ENCODE results near the gene IFI35.
"Not testable (repeated sequence)": the region's sequence is repeated elsewhere in the genome, so short reads cannot be mapped to it uniquely, and the experiment has no call there.

IFI35 gene

DNA sequence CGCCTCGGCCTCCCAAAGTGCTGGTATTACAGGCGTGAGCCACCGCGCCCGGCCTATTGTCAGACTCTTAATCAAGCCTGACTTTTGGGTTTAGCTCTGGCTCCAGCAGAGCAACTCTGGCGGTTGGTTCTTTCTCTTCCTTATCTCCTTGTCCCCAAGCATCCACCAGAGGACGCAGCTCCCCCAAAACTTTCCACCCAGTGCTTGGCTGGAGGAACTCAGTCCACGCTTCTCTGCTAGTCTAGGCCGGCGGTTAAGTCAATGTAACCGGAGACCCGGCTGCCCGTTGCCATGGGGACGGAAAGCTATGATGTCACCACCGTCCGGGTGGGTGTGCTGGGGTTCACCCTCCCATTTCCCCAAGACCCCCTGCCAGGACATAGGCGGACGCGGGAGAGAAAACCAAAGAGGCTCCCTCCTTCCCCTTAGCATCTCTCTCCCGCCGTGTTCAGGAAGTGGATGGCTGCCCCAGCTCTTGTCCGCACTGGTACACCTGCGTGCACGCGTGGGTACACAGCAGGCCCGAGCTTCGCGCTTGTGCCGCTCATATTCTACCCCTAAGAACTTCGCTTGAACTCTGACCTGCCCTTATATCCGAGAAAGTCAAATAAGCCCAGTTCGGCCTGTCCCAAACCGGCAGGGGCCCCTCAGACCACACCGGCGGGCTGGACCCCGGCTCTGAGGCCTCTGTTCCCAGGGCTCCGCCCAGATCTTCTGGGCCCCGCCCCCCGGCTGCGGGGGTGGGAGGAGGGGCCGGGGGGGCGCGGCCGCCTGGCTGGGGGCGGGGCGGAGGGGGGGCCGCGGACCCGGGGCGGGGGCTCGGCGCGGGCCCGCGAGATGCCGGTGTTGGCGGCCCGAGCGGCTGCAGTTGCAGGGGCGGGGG, 18.1 kb downstream of the IFI35 start, which contains the start of gene RND2:
Gene RND2, plus strand, starts transcription at position 825 of the 883 bp plus-strand sequence. CDS start 117 bp downstream, outside the sequence.
- DNase-seq = peak; percentile 77 to 87

DNA sequence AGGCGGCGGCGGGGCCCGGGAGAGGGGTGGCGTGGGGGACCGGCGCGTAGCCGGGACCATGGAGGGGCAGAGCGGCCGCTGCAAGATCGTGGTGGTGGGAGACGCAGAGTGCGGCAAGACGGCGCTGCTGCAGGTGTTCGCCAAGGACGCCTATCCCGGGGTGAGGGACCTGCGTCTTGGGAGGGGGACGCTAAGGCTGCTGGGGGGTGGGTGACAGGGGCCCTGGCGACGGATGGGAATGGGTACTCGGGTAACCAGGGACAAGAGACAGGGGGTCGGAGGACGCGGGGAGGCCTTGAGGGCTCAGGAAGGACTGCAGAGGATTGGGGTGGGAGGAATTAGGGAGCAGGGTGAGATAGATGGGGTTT, 18.7 kb downstream of the IFI35 start:
- DNase-seq = no peak

DNA sequence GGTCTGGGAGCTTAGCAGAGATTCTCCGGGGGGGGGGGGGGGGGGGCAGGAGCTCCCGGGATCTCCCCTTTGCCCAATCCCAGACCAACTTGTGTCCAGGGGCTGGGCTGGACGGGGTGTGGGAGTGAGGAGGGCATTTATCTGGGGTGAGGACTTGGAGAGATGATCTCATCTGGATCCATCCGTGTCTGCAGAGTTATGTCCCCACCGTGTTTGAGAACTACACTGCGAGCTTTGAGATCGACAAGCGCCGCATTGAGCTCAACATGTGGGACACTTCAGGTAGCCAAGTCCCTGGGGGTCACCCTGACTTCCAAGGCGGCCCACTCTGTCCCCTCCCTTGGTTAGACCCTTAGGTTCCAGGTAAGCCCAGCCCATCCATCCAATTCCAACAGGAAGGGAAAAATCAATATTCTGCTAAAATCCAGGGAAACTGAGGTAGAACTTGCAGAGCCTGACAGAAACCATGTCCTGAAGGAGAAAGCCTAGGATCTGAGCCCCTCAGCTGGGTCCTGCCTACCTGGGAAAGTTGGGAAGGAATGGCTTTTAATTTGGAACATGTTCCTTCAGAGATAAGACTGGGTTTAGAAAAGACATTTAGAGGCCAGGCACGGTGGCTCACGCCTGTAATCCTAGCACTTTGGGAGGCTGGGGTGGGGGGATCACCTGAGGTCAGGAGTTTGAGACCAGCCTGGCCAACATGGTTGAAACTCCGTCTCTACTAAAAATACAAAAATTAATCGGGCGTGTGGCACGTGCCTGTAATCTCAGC, 19.4 kb downstream of the IFI35 start:
- DNase-seq = no peak

DNA sequence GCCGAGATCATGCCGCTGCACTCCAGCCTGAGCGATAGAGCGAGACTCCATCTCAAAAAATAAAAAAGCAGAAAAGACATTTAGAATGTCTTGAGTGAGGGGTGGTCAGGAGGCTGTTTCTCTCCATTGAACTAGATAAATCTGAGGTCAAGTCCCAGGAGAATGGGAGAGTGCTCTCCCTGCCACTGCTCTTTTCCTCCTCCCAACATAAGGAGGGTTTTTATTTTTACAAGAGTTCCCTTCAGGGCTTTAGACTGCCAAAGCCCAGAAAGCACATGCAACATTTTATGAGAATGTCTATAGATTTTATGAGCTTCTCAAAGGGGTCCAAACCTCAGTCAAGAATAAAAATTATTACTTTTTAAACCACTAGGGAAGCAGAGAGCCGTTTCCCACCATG, 20.0 kb downstream of the IFI35 start:
- DNase-seq = no peak

DNA sequence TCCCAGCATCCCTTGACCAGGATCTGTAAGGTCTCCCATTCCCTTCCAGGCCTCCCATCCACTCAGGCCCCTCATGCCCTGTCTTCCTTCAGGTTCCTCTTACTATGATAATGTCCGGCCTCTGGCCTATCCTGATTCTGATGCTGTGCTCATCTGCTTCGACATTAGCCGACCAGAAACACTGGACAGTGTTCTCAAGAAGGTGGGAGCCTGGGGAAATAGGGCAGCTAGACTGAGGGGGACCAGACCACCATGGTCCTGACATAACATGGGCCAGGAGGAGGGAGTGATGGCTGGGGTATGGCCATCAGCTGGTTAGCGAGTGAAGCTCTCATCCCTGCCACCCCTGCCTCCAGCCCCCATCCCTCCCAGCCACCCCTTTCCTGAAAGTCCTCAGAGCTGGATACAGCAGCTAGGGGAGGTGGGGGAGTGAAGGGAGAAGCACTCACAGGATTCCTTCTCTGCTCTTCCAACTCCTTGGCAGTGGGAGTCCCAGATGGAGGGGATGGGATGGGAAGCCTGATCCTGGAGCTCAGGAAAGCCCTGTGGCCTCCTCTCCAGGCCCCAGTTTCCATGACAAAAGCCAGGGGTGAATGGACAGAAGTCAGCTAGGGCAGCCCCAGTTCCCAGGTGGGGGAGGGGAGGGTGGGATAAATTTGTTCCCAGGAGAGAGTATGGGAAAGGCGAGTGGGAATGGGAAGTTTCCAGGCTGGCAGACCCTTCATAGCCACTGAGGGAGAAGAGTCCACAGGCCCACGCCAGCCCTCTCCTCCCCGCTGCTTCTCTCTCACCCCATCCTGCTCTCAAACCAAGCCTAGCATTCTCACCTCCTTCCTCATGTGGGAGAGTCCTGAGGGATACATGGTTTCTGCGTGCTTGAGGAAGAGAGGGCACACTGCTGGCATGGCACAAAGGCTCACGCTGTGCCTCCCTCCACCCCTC, 20.8 kb downstream of the IFI35 start:
- DNase-seq = no peak

DNA sequence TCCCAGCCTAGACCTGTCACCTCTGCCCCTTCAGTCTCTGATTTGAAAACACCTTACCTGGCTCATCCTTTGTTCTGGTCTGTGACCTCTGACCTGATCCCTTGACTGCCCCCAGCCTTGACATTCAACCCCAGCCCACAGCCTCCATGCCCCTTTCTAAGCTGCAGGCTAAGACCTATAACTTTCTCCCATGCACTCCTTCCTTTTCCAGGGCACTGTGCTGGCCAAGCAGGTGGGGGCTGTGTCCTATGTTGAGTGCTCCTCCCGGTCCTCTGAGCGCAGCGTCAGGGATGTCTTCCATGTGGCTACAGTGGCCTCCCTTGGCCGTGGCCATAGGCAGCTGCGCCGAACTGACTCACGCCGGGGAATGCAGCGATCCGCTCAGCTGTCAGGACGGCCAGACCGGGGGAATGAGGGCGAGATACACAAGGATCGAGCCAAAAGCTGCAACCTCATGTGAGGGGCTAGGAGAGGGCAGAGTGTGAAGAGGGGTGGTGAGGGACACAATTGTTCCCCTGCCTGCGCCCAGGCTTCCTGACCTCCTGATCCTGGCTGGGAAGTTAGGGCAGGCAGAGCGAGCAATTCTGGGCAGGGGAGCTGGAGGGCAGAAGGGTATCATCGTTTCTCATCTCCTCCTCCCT, 21.8 kb downstream of the IFI35 start:
- no peak for DNase-seq

DNA sequence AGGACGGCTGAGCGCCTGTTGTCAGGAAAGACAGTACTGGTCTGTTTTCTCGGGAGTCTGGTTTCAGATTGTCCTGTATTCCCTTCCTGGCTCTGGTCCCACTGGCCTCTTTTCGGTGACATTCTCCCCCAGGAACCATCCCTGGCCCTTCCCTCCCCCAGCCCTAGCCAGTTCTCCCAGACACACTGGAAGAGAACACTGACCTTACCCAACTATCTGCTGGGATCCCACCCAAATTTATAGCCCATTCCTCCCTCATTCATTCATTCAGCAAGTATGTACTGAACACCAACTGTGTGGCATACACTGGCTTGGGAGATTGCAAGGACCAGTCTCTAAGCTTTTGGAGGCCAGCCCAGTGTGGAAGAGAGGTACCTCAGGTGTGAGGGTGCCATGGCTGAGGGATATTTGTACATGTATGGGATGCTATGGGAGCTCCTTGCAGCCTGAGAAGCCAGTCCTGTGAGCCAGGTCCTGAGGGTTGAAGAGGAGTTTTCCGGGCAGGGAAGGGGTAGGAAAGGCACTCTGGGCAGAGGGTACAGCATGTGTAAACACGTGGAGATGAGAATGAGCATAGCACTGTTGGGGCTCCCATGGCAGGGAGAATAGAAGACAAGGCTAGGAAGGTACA, 23.7 kb downstream of the IFI35 start:
- DNase-seq = no peak

DNA sequence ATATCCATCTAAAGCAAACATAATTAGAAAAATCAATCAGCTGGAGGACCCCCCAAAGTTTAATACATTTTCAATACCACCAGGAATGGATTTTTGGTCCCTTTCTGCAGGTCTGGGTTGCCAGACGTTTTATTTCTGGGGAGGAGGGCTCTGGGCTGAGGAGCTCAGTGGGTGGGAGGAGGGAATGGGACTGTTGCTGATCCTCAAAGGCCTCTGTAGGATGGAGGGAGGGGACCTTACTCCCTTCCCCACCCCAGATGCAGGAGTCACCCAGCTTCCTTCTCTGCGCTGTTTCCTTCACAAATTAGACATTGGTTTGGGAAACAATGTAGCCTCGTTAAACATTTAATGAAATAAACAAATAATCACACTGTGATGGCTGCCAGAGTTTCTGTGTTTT, 25.1 kb downstream of the IFI35 start:
- DNase-seq = no peak

DNA sequence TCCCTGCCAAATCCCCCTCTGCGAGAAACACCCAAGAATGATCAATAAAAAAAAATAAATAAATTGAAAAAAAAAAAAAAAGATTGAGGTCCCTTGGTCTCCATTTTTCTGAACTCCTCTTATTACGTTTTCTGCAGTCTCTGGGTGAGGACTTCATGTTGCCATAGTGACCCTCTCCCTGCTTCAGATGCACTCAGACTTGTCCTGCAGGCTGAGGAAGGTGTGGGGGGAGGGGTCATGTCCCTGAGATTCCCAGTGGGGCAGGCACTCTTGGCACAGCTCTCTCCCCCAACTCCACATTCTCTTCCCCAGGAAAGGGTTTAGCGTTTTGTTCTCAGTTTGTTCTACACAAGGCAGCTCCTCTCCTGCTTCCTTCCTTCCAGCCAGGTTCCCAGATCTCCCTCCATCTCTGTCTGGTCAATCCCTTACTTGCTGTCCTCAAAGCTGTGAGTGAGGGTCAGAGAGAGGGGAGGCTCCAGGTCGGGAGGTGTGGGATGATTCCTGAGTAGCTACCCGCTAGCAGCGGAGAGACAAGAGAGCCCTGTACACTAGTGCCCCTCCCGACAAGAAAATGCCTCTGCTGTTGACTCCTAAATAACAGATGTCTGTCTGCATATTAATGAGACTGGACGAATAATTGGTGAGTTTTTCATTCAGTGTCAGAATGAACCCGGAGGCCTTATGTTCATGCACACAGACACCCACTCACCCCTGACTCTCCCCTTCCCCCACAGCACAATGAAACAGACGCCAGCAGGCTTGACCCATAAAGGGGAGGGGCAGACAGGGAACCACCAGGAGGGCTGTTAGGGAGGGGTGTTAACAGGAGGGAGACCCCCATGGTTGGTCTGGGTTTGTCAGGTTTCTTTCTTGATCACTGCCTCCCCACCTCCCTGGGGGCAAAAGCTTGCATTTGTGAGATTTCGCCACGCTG, 27.6 kb downstream of the IFI35 start:
- no peak for DNase-seq

DNA sequence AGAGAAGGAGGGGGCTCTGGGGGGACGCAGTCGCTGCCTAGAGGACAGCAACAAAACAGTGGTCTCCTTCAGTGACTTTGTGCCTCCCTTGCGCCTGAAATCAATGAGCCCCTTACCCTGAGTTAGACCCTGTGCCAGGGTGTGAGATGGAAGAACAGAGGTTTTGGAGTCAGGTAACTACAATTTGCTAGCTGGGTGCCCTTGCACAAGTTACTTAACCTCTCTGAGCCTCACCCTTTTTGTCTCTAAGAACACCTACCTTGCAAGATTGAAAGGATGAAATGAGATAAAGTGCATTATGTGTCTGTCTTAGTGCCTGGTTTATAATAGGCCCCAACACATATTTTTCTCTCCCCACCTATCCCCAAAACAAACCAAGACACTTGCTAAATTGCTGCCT, 28.3 kb downstream of the IFI35 start:
- no peak for DNase-seq

DNA sequence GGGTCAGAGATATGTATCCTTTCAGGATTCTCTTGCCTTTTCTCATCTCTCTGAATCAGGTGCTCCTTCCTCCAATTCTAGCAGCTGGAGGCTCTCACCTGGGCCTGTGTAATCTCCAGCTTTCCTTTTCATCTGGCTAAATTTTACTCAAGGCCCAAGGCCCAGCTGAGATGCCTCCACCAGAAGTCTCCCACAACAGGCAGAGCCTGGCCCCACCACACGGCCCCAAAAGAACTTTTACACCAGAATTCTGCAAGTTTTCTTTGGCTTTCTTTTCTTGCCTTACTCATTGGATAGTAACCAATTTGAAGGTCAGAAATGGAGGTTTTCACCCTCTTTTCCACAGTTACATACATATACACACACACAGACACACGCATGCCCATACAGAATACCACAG, 33.1 kb downstream of the IFI35 start:
- DNase-seq = no peak

DNA sequence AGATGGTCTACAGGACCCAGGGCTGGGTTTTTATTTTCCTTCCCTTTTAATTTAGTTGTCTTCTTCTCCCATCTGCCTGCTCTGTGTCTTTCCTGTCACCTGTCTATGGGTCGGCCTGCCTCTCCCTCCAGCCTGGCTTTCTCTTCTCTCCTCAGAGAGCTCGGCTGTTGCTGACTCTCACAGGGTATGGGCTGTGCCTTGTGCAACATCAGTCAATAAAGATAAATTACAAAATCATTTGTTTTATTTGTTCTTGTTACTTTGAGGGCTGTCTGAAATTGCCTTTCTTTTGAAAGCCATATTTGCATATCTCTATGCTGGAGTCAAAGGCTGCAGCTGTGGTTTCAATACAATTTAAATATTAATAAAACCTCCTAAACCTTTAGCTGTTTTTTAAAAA, 34.1 kb downstream of the IFI35 start:
- no peak for DNase-seq

DNA sequence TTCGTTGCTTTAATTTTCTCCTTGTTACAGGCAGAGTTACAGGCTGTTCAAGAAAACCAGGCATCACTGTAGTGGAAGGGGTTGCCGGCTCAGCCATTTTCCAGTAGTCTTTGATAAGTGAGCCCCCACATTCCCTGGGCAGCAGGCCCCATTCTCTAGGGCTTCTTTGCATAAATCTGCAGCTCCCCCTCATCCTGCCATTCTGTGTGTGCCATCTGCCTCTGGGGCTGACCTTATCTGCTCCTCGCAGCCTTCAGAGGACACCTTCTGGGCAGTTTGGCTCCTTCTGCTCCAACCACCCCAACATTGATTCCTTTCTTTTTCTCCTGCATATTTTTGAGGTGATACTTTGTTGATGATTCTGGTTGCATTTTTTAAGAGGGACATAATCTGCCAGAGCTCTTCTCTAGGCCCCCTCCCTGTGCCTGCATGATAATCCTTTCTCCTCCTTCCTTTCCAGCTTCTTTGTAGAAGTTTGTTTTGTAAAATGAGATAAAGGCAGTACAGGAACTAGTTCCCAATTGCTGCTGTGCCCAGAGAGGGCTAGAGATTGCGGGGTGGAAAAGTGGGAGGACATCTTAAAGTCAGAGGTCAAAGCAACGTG, 35.5 kb downstream of the IFI35 start:
- no peak for DNase-seq

DNA sequence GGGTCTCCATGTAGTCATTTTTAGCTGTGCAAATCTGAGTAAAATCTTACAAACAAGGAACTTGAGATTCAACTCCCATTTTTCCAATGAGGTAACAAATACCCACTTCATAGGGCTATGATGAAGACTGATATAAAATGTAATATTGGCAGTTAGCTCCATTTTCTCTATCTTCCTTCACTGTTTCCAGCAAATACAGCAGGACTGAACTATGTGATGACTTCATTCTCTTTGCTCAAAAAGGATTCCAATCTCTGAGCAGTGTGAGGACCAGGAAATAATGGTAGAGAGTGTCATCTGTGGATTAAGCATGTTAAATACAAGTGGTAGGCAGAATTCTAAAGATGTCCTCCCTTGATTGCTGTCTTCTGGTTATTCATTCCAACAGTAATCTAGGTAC, 36.7 kb downstream of the IFI35 start:
- no peak for DNase-seq

DNA sequence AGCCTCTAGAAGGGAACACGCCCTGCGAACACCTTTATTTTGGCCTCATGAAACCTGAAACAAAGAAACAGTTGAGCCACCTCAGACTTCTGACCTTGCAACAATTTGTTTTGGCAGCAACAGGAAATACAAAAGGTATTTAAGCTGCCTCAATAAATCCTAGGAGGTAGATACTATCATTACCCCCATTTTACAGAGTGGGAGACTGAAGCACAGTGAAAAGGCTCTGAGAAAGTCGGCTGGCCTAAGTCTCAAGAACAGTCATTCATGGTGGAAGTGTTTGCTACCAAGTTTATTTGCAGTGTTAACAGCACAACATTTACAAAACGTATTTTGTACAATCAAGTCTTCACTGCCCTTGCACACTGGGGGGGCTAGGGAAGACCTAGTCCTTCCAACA, 37.4 kb downstream of the IFI35 start:
- no peak for DNase-seq

DNA sequence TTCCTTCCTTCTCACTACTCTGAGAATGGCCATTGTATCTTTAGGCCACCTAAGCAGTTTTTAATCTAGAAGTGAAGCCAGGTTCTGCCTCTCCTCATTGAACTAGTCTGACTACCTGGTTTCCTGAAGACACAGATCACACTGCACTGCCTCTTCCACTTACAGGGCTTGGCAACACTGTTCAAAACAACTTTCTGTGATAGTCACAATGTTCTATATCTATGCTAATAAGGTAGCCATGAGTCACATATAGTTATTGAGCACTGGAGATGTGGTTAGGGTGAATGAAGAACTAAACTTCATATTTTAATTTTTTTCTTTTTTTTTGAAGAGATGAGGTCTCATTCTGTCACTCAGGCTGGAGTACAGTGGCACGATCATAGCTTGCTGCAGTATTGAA, 45.4 kb downstream of the IFI35 start:
- no peak for DNase-seq

DNA sequence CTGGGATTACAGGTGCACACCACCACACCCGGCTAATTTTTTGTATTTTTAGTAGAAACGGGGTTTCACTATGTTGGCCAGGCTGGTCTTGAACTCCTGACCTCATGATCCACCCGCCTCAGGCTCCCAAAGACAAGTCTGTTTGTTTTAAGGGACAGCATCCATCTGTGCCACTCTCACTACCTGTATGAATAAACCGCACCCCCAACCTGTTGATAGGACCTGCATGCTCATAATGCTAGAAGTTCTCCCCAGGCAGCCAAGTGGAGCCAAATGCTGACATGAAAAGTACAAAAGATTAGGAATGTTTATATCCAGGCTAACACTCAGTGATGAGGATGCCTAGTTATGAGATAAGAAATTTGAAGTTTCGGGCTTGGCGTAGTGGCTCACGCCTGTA, 46.4 kb downstream of the IFI35 start:
- DNase-seq = not testable (repeated sequence)

DNA sequence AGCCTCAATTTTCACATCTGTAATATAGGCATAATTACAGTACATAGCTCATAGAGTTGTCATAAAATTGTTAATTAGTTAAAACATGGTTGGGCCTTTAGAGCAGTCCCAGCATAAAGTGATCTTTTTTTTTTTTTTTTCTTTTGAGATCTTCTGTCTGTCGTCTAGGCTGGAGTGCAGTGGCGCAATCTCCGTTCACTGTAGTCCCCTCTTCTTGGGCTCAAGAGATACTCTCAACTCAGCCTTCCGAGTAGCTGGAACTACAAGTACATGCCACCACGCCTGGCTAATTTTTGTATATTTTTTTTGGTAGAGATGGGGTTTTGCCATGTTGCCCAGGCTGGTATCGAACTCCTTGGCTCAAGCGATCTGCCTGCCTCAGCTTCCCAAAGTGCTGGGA, 49.5 kb downstream of the IFI35 start:
- no peak for DNase-seq

DNA sequence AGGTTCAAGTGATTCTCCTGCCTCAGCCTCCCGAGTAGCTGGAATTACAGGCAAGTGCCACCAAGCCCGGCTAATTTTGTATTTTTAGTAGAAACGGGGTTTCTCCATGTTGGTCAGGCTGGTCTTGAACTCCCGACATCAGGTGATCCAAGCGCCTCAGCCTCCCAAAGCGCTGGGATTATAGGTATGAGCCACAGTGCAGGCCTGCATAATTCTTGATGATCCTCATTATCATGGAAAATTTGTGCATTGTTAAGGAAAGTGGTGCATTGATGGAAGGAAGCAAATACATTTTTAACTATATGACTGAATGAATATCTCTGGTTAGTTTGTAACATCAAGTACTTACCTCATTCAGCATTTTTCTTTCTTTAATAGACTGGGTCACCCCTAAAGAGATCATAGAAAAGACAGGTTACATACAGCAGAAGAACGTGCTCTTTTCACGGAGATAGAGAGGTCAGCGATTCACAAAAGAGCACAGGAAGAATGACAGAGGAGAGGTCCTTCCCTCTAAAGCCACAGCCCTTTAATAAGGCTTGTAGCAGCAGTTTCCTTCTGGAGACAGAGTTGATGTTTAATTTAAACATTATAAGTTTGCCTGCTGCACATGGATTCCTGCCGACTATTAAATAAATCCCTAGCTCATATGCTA, 56.5 kb downstream of the IFI35 start:
- no peak for DNase-seq

Data from SW 1271 (cell line).